ENCODE data around the gene TMEM126A.
A peak's percentile ranks its signal among the peaks of the same experiment; 100 is the strongest.
"Not testable (repeated sequence)": the region's sequence is repeated elsewhere in the genome, so short reads cannot be mapped to it uniquely, and the experiment has no call there.

The TMEM126A gene

DNA sequence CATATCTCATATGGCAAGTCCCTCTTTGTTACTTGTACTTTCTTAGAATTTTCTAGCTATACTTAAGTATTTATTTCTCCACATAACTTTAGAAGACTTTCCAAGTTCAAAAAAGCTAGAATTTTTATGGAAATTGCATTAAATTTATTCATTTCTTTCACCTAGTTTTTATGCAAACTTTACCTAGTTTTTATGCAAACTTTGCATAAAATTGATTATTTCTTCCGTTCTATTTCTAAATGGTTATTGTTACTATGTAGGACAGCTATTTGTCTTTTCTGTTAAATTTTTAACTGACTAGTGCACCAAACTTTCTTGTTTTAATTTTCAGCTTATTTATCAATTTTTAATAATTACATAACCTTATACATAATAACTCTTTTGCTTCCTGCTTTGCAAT is 20.4 kb downstream of the TMEM126A start:
- peaks cover 12% of the 10 kb centered on the region for H3K36me3 Mint-ChIP-seq
- H3K4me1 Mint-ChIP-seq = peaks cover 14% of the 10 kb centered on the region
- no peak overlapping the region for H3K4me3 Mint-ChIP-seq
- H3K27ac Mint-ChIP-seq = no peak overlapping the region
- H3K27me3 Mint-ChIP-seq = no peaks in the 10 kb centered on the region
- ATAC-seq = no peak
- no peaks in the 10 kb centered on the region for H3K9me3 Mint-ChIP-seq

GRCh38 chr11:85670949-85671663 is 23.3 kb downstream of the TMEM126A start:
- H3K9me3 Mint-ChIP-seq, H3K36me3 Mint-ChIP-seq, H3K4me3 Mint-ChIP-seq, ATAC-seq, H3K4me1 Mint-ChIP-seq, H3K27me3 Mint-ChIP-seq, H3K27ac Mint-ChIP-seq: not testable (repeated sequence)

- Mint-ChIP-seq H3K4me1 (no peaks in the 10 kb centered on the region), H3K4me3 (no peak overlapping the region), H3K27ac (no peak overlapping the region), H3K9me3 (peaks cover 3% of the 10 kb centered on the region), H3K27me3 (no peaks in the 10 kb centered on the region), H3K36me3 (no peaks in the 10 kb centered on the region)
- ATAC-seq = peak; percentile 16
Observed at GRCh38 chr11:85672105-85672902, 24.5 kb downstream of the TMEM126A start.

GRCh38 chr11:85673393-85673792 is 25.6 kb downstream of the TMEM126A start:
- H3K36me3 Mint-ChIP-seq = no peaks in the 10 kb centered on the region
- no peak overlapping the region for H3K4me3 Mint-ChIP-seq
- no peak overlapping the region for H3K27ac Mint-ChIP-seq
- H3K27me3 Mint-ChIP-seq = no peaks in the 10 kb centered on the region
- ATAC-seq = no peak
- H3K9me3 Mint-ChIP-seq = peaks cover 3% of the 10 kb centered on the region
- H3K4me1 Mint-ChIP-seq = no peaks in the 10 kb centered on the region

GRCh38 chr11:85679576-85679975 is 31.8 kb downstream of the TMEM126A start:
- Mint-ChIP-seq H3K27ac (no peak overlapping the region), H3K4me3 (no peak overlapping the region), H3K36me3 (no peaks in the 10 kb centered on the region), H3K9me3 (peaks cover 3% of the 10 kb centered on the region), H3K27me3 (no peaks in the 10 kb centered on the region), H3K4me1 (peaks cover 17% of the 10 kb centered on the region)
- no peak for ATAC-seq

DNA sequence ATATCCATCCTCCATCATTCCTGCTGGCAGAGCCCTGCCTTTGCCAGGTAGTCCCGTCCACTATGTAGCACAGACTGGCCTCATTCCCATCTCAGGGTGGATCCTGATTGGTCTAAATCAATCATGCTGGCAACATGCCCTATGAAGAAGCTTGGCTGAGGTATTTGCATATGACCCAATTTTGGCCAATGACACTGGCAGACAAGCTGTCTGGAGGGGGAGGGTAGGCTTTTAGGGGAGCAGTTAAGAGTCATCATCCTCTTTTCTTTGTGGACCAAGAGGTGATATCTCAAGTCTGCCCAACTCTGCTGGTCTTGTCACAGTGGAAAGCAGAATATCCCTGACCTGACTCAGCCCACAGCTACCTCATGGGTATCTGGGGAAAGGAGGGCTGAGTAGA is 33.1 kb downstream of the TMEM126A start:
- no peak for ATAC-seq
- Mint-ChIP-seq H3K27me3 (peaks cover 7% of the 10 kb centered on the region), H3K36me3 (no peaks in the 10 kb centered on the region), H3K9me3 (no peaks in the 10 kb centered on the region), H3K4me3 (no peak overlapping the region), H3K4me1 (peaks cover 17% of the 10 kb centered on the region), H3K27ac (no peak overlapping the region)

DNA sequence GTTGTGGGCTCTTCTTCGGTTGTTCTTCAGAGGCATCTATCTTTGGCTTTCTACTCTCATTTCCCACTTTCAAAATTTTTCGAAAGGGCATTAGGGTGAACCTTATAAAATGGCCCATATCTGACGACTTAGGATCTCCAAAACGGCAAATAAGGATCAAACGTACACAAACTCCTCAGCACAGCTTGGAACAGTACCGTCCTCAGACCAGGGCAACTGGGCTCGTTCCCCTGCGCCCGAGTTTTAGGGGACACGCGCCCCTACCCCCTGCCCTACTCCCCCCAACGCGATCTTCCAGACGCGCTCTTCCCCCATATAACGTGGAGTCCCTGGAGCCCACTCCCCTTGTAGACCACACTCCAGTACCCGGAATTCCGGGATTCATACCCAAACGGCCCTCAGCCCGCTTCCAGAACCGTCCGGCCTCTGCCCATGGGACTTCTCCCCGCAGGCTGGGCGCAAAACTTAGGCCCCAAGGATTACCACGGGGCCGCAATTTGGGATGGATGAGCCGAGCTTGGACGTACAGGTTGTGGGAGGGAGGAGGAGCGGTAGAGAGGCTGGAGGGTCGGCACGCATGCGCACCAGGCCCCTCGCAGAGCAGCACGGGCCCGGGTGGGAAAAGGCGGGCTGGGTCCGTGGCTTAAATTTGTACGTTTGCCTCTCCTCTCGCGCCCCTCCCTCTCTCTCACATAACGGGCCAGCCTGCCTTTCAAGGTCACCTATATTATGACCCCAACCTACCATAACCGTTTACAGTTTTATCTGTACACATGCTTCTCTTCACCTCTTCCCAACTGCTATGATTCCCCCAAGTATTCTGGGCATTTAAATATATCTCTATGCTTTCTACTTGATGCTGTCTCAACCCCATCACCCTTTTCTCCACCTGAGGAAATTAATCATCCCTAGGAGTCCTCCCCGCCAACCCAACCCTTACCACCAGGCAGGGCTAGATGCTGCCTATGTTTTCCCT is 34.9 kb downstream of the TMEM126A start:
- no peaks in the 10 kb centered on the region for H3K9me3 Mint-ChIP-seq
- H3K4me1 Mint-ChIP-seq = peaks cover 17% of the 10 kb centered on the region
- peak; percentile 90 for ATAC-seq
- H3K27ac Mint-ChIP-seq = peak overlapping the region; percentile 90
- no peaks in the 10 kb centered on the region for H3K36me3 Mint-ChIP-seq
- peaks cover 9% of the 10 kb centered on the region for H3K27me3 Mint-ChIP-seq
- H3K4me3 Mint-ChIP-seq = peak overlapping the region; percentile 76

GRCh38 chr11:85685125-85685819 is 37.5 kb downstream of the TMEM126A start:
- Mint-ChIP-seq H3K27ac (no peak overlapping the region), H3K36me3 (no peaks in the 10 kb centered on the region), H3K9me3 (no peaks in the 10 kb centered on the region)

GRCh38 chr11:85685820-85686459 is 38.2 kb downstream of the TMEM126A start, which contains the start of gene CCDC89:
TSS of gene CCDC89 (minus strand) at chr11:85686195. CDS start at chr11:85686130, 65 bp downstream.
- H3K4me3 Mint-ChIP-seq = no peak within 1 kb of the TSS
- H3K36me3 Mint-ChIP-seq = no peaks in the 10 kb centered on the region
- H3K9me3 Mint-ChIP-seq = no peaks in the 10 kb centered on the region
- H3K27ac Mint-ChIP-seq = no peak within 1 kb of the TSS
- peaks cover 25% of the 10 kb centered on the region for H3K27me3 Mint-ChIP-seq
- peaks cover 17% of the 10 kb centered on the region for H3K4me1 Mint-ChIP-seq
- ATAC-seq = no peak

More at GRCh38 chr11:85685125-85685819, 37.5 kb downstream of the TMEM126A start:
- peaks cover 19% of the 10 kb centered on the region for H3K27me3 Mint-ChIP-seq
- ATAC-seq = no peak
- H3K4me3 Mint-ChIP-seq = no peak overlapping the region
- H3K4me1 Mint-ChIP-seq = peaks cover 17% of the 10 kb centered on the region

GRCh38 chr11:85694385-85694980 is 46.7 kb downstream of the TMEM126A start:
- ATAC-seq = no peak
- no peak overlapping the region for H3K4me3 Mint-ChIP-seq

GRCh38 chr11:85695546-85695945 is 47.8 kb downstream of the TMEM126A start:
- Mint-ChIP-seq H3K4me1 (peaks cover 19% of the 10 kb centered on the region), H3K4me3 (no peak overlapping the region), H3K9me3 (no peaks in the 10 kb centered on the region), H3K27ac (no peak overlapping the region), H3K36me3 (no peaks in the 10 kb centered on the region), H3K27me3 (peaks cover 14% of the 10 kb centered on the region)
- no peak for ATAC-seq

More at GRCh38 chr11:85694385-85694980, 46.7 kb downstream of the TMEM126A start:
- Mint-ChIP-seq H3K27me3 (peaks cover 25% of the 10 kb centered on the region), H3K4me1 (peaks cover 11% of the 10 kb centered on the region), H3K9me3 (no peaks in the 10 kb centered on the region), H3K27ac (no peak overlapping the region), H3K36me3 (no peaks in the 10 kb centered on the region)

- peaks cover 5% of the 10 kb centered on the region for H3K27me3 Mint-ChIP-seq
- H3K9me3 Mint-ChIP-seq = no peaks in the 10 kb centered on the region
- H3K4me3 Mint-ChIP-seq = no peak overlapping the region
- H3K36me3 Mint-ChIP-seq = peaks cover 2% of the 10 kb centered on the region
- peaks cover 19% of the 10 kb centered on the region for H3K4me1 Mint-ChIP-seq
- no peak overlapping the region for H3K27ac Mint-ChIP-seq
- no peak for ATAC-seq
Observed at GRCh38 chr11:85697747-85698146, 50.0 kb downstream of the TMEM126A start.

DNA sequence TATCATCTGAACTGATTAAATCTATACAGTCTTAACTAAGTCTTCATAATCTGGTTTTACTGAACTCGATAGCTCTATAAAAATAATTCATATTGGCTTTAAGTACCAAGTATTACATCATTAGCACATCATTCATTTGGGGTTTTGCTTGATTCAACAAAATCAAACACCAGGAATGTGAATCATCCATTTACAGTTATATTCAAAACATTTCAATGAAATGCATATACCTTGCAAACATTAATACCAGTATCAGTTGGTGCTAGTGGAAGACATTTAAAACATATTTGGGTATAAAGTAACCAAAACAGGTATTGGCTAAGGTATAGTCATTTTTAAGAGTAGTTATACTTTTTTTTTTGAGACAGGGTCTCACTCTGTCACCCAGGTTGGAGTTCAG is 50.4 kb downstream of the TMEM126A start:
- peaks cover 9% of the 10 kb centered on the region for H3K27me3 Mint-ChIP-seq
- H3K27ac Mint-ChIP-seq = no peak overlapping the region
- no peak overlapping the region for H3K4me3 Mint-ChIP-seq
- ATAC-seq = no peak
- no peaks in the 10 kb centered on the region for H3K9me3 Mint-ChIP-seq
- H3K36me3 Mint-ChIP-seq = peaks cover 4% of the 10 kb centered on the region
- peaks cover 19% of the 10 kb centered on the region for H3K4me1 Mint-ChIP-seq
